Kidney capillary endothelial cell (primary cell): Measurements from ENCODE around the gene GBP5.
A peak's percentile ranks its signal among the peaks of the same experiment; 100 is the strongest.
"Not testable (repeated sequence)": the region's sequence is repeated elsewhere in the genome, so short reads cannot be mapped to it uniquely, and the experiment has no call there.

Experiments
- DNase-seq: peaks from one replicate; pipeline ENCODE4 v3.0.0-alpha.2; 2018; ENCODE audit warnings: low spot score

The GBP5 gene

GRCh38 chr1:89284078-89284763 lies 11.6 kb upstream of the GBP5 start:
- not testable (repeated sequence) for DNase-seq

GRCh38 chr1:89280766-89281165 lies 8.1 kb upstream of the GBP5 start:
- DNase-seq, result no peak

- DNase-seq, result no peak
Observed at GRCh38 chr1:89279011-89279466, 6.4 kb upstream of the GBP5 start.

GRCh38 chr1:89277725-89278124 lies 5.1 kb upstream of the GBP5 start:
- DNase-seq, result no peak

GRCh38 chr1:89276690-89277089 lies 4.0 kb upstream of the GBP5 start:
- no peak for DNase-seq

- no peak for DNase-seq
Observed at GRCh38 chr1:89274411-89274857, 1.8 kb upstream of the GBP5 start.

- no peak for DNase-seq
Observed at GRCh38 chr1:89273324-89273778, 691 bp upstream of the GBP5 start.

- DNase-seq, result no peak
Observed at GRCh38 chr1:89271341-89272015, 1.2 kb downstream of the GBP5 start.

GRCh38 chr1:89270423-89270822 lies 2.2 kb downstream of the GBP5 start:
- DNase-seq, result no peak

- DNase-seq, result no peak
Observed at GRCh38 chr1:89269277-89269676, 3.4 kb downstream of the GBP5 start.

GRCh38 chr1:89262643-89263042 lies 10.0 kb downstream of the GBP5 start:
- DNase-seq, result peak; percentile 74

GRCh38 chr1:89261926-89262515 lies 10.6 kb downstream of the GBP5 start:
- DNase-seq, result peak; percentile 16

GRCh38 chr1:89260566-89261255 lies 11.9 kb downstream of the GBP5 start:
- no peak for DNase-seq

GRCh38 chr1:89260042-89260441 lies 12.6 kb downstream of the GBP5 start:
- no peak for DNase-seq

GRCh38 chr1:89259283-89259971 lies 13.2 kb downstream of the GBP5 start:
- DNase-seq, result no peak

- no peak for DNase-seq
Observed at GRCh38 chr1:89257041-89257440, 15.6 kb downstream of the GBP5 start.

GRCh38 chr1:89255581-89255980 lies 17.1 kb downstream of the GBP5 start:
- DNase-seq, result not testable (repeated sequence)

- DNase-seq, result peak; percentile 64
Observed at GRCh38 chr1:89254658-89255287, 17.9 kb downstream of the GBP5 start.

GRCh38 chr1:89243046-89243445 lies 29.6 kb downstream of the GBP5 start:
- no peak for DNase-seq
